Activated T-helper 17 cell treated with anti-CD3 and anti-CD28 coated beads, Interleukin-2, amount 50 U/mL, for 72 hours (primary cell): ENCODE data around the gene DOCK9. TPM values are rescaled to one million over a fixed set of nuclear protein-coding genes. Genes with fewer than 3 reads are reported as not detected.

Experiments used
- total RNA-seq, 2 donors: library from RNA; stranded (reverse); gene quantifications; one replicate each; pipeline ENCODE4 v1.2.3, GENCODE V29; 2022

DOCK9 gene
- total RNA-seq, 2 donors from 2014 or later: 50.2 to 70.4 TPM

Other genes starting within 250 kb of the DOCK9 start
- gene SLC15A1, start 225.4 kb downstream of the DOCK9 start, total RNA-seq: not detected
- gene UBAC2, start 222.8 kb upstream of the DOCK9 start, total RNA-seq: 10 to 100 TPM; 39.0 to 46.1 TPM